Subcutaneous adipose tissue (tissue), 4 donors: ENCODE data around the gene ZNF407. TPM values are rescaled to one million over a fixed set of nuclear protein-coding genes. Genes with fewer than 3 reads are reported as not detected.

Experiments used
- CTCF ChIP-seq: fragments of 450-650 bp; IDR thresholded peaks from one replicate; pipeline ENCODE4 v1.5.1; 2016; ENCODE audit warnings: low read depth, mild to moderate bottlenecking, control low read depth, antibody characterized with exemption, moderate library complexity
- total RNA-seq, 4 donors: library from RNA; depleted of rRNA; stranded (reverse); fragments of >200 nt; gene quantifications; one replicate each; pipeline ENCODE4 v1.1.0, GENCODE V29; 2016

ZNF407 gene
- total RNA-seq, 4 donors from 2014 or later: 16.0 to 24.3 (median 19.6) TPM

GRCh38 chr18:74800098-74800497 lies 202.4 kb downstream of the ZNF407 start:
- no peak for TF ChIP-seq CTCF

DNA sequence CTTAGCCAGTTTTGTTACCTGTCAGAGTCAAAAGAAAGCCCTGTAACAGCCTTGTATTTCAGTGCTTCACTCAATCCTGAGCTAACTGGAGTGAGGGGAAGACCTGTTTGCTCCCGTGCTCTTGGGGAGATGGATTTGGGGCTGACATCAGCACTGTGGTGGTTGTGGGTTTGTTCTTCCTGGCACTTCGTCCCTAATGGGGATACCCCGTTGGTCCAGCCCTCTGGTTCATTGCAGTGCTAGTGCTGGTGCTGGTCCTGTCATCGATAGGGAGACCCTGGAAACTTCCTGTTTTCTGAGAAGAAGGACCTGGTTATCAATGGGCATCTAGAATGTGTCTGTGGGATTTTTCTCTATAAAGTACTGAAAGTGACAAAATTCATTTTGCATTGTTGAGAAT lies 205.4 kb downstream of the ZNF407 start:
- TF ChIP-seq CTCF: no peak

- TF ChIP-seq CTCF: no peak
These were observed 206.1 kb downstream of the ZNF407 start for GRCh38 chr18:74803769-74804168.

- no peak for TF ChIP-seq CTCF
These were observed 207.0 kb downstream of the ZNF407 start for GRCh38 chr18:74804677-74805076.

- TF ChIP-seq CTCF: no peak
These were observed 208.4 kb downstream of the ZNF407 start for GRCh38 chr18:74806073-74806472.

GRCh38 chr18:74806700-74807416 lies 209.2 kb downstream of the ZNF407 start:
- TF ChIP-seq CTCF: no peak

- TF ChIP-seq CTCF: no peak
These were observed 219.9 kb downstream of the ZNF407 start for GRCh38 chr18:74817576-74817975.
